Neural crest cell (in vitro differentiated cells): ENCODE measurements around the gene FNIP1. TPM values are rescaled to one million over a fixed set of nuclear protein-coding genes. Genes with fewer than 3 reads are reported as not detected.
"Not testable (repeated sequence)": the region's sequence is repeated elsewhere in the genome, so short reads cannot be mapped to it uniquely, and the experiment has no call there.

Experiments
- DNase-seq: peaks from one replicate; pipeline ENCODE4 v3.0.0; 2021; ENCODE audit warnings: low read depth, mixed read lengths, low spot score
- H3K27ac Mint-ChIP-seq: one replicate; pipeline ENCODE4 v1.8.0; 2021; ENCODE audit warnings: mild to moderate bottlenecking, mixed read lengths; ENCODE audit not compliant: unreplicated experiment
- H3K27me3 Mint-ChIP-seq: 2 replicates; pipeline ENCODE4 v1.8.0; 2021; ENCODE audit warnings: low read depth, mild to moderate bottlenecking, mixed read lengths
- H3K36me3 Mint-ChIP-seq: 2 replicates; pipeline ENCODE4 v1.8.0; 2021; ENCODE audit warnings: low read depth, mild to moderate bottlenecking, mixed read lengths
- H3K4me1 Mint-ChIP-seq: 2 replicates; pipeline ENCODE4 v1.8.0; 2021; ENCODE audit warnings: mixed read lengths
- H3K4me3 Mint-ChIP-seq: one replicate; pipeline ENCODE4 v1.8.0; 2021; ENCODE audit warnings: mild to moderate bottlenecking, mixed read lengths
- H3K9me3 Mint-ChIP-seq: 2 replicates; pipeline ENCODE4 v1.8.0; 2021; ENCODE audit warnings: mixed read lengths
- CTCF ChIP-seq: fragments of 200-600 bp; sonication (generic); conservative IDR thresholded peaks from 2 replicates; pipeline ENCODE4 v1.5.0; 2021; ENCODE audit warnings: antibody characterized with exemption, mild to moderate bottlenecking
- total RNA-seq: library from RNA; stranded (reverse); gene quantifications from 2 replicates; pipeline ENCODE4 v1.2.1, GENCODE V29; 2021

FNIP1 gene
- total RNA-seq, 1 donor from 2014 or later = 20.6 TPM

DNA sequence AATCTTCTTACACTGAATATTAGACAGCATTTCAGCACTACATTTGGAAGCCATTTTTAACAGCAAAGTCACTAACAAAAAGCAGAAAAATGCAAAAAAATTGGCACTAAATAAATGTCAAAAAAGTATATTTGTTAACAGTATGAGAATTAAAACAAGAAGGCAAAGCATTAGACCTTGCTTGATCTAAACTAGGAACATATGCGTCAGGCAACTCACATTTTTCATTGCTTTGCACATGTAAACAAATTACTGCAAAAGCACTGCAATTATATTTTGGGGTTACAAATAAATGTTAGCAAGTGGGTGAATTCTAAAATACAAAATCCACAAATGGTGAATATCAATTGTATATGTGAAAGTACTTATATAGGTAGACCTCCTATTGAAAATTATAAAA, 112.8 kb downstream of the FNIP1 start:
- Mint-ChIP-seq H3K4me3 (no peak overlapping the region), H3K27me3 (no peaks in the 10 kb centered on the region), H3K9me3 (no peaks in the 10 kb centered on the region), H3K27ac (no peak overlapping the region), H3K36me3 (peaks cover 6% of the 10 kb centered on the region), H3K4me1 (no peaks in the 10 kb centered on the region)
- DNase-seq = no peak
- no peak for TF ChIP-seq CTCF

- H3K4me3 Mint-ChIP-seq = no peak overlapping the region
- H3K27ac Mint-ChIP-seq = no peak overlapping the region
- H3K27me3 Mint-ChIP-seq = no peaks in the 10 kb centered on the region
These were observed 114.0 kb downstream of the FNIP1 start for GRCh38 chr5:131682826-131683225.

DNA sequence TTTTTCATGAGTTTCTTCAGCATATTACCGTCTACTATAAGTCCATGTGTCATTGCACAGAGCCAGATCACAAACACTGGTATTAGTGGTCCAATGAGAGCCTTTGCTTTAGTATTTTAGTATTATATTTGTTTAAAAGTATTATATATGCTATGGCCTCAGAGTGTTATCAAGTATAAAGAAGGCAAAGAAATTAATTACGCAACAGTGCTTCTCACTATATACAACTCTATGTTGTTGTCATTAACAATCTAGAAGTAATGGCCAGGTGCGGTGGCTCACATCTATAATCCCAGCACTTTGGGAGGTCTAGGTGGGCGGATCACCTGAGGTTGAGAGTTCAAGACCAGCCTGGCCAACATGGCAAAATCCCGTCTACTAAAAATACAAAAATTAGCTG, 114.6 kb downstream of the FNIP1 start:
- Mint-ChIP-seq H3K27ac (no peak overlapping the region), H3K4me3 (no peak overlapping the region), H3K9me3 (no peaks in the 10 kb centered on the region), H3K27me3 (no peaks in the 10 kb centered on the region), H3K4me1 (no peaks in the 10 kb centered on the region), H3K36me3 (peaks cover 8% of the 10 kb centered on the region)
- DNase-seq = no peak
- no peak for TF ChIP-seq CTCF

More at GRCh38 chr5:131682826-131683225, 114.0 kb downstream of the FNIP1 start:
- TF ChIP-seq CTCF = no peak
- H3K36me3 Mint-ChIP-seq = peaks cover 4% of the 10 kb centered on the region
- H3K9me3 Mint-ChIP-seq = no peaks in the 10 kb centered on the region
- H3K4me1 Mint-ChIP-seq = no peaks in the 10 kb centered on the region
- DNase-seq = no peak

DNA sequence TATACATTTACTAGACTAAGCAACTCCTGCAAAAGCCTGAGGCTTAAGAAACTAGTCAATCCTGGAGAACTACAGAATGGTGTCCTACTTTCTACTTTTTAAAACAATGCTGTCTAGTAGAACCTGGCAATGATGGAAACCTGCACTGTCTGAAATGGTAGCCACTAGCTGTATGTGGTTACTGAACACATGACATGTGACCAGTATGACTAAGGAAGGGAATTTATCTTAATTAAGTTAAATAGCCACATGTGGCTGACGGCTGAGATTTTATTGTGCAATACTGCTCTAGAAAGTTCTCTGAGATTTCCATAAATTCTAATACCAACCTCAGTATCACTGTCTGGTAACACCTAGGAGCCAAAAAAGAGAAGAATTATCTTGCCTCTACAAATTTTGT, 116.9 kb downstream of the FNIP1 start:
- DNase-seq = no peak
- Mint-ChIP-seq H3K4me3 (no peak overlapping the region), H3K4me1 (no peaks in the 10 kb centered on the region), H3K27me3 (no peaks in the 10 kb centered on the region), H3K36me3 (peaks cover 19% of the 10 kb centered on the region), H3K27ac (no peak overlapping the region), H3K9me3 (no peaks in the 10 kb centered on the region)
- no peak for TF ChIP-seq CTCF

DNA sequence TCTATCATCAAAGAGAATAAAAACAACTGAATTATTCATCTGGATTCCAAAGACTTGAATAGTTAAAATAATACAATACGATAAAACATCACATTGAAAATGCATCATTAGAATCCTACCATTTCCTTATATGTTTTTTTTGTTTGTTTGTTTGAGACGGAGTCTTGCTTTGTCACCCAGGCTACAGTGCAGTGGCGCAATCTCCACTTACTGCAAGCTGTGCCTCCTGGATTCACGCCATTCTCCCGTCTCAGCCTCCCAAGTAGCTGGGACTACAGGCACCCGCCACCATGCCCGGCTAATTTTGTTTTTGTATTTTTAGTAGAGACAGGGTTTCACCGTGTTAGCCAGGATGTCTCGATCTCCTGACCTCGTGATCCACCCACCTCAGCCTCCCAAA, 118.5 kb downstream of the FNIP1 start:
- not testable (repeated sequence) for H3K4me1 Mint-ChIP-seq, H3K27ac Mint-ChIP-seq, DNase-seq, H3K9me3 Mint-ChIP-seq, H3K27me3 Mint-ChIP-seq, H3K4me3 Mint-ChIP-seq
- peaks cover 21% of the 10 kb centered on the region for H3K36me3 Mint-ChIP-seq

GRCh38 chr5:131677115-131677514, 119.7 kb downstream of the FNIP1 start:
- DNase-seq = no peak
- no peak overlapping the region for H3K27ac Mint-ChIP-seq
- H3K9me3 Mint-ChIP-seq = no peaks in the 10 kb centered on the region
- H3K4me3 Mint-ChIP-seq = no peak overlapping the region
- H3K4me1 Mint-ChIP-seq = peaks cover 5% of the 10 kb centered on the region
- H3K36me3 Mint-ChIP-seq = peaks cover 23% of the 10 kb centered on the region
- TF ChIP-seq CTCF = no peak
- no peaks in the 10 kb centered on the region for H3K27me3 Mint-ChIP-seq
